Measurements from ENCODE around the gene BBIP1.

GRCh38 chr10:110927461-110927860 lies 8.5 kb upstream of the BBIP1 start:
- no peak for TF ChIP-seq CTCF (conservative IDR thresholded peaks at IDR 0.05; ENCODE audit: low read depth, low read length)
- TF ChIP-seq EZH2 (IDR thresholded peaks at IDR 0.05; ENCODE audit: borderline replicate concordance, low read depth, low read length, poor library complexity, severe bottlenecking), result no peak

Data from A673 (cell line).